Measurements from ENCODE around the gene SOS1.
"Not testable (repeated sequence)": the region's sequence is repeated elsewhere in the genome, so short reads cannot be mapped to it uniquely, and the experiment has no call there.

Gene SOS1

GRCh38 chr2:39138187-39138836, 17.5 kb upstream of the SOS1 start:
- not testable (repeated sequence) for DNase-seq

- no peak for DNase-seq
Observed at GRCh38 chr2:39136799-39137198, 15.9 kb upstream of the SOS1 start.

DNA sequence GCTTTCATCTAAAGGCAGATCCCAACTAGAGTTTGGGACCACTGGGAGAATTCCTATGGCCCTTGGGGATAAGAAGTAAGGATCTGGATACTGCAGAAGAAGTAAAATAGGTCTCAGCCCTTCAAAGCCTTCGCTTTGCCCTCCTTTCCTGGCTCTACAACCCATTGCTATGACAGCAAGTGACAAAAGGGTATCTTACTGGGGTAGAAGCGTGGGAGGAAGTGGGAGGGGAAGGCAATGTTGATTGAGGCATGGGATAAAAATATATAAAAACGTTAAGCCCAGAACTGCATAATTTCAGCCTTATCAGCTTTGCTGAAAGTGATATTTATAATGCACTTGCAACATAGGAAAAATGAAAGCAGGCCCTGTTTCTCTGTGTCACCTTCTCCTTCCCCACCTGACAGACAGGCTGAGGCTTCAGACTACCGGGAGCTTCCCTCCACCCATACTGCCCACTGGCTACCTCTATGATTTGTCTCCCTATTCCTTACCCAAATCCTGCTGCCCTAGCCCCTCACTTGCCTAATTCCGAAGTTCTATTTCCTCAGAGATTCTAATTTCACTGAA, 14.9 kb upstream of the SOS1 start:
- DNase-seq, result no peak

DNA sequence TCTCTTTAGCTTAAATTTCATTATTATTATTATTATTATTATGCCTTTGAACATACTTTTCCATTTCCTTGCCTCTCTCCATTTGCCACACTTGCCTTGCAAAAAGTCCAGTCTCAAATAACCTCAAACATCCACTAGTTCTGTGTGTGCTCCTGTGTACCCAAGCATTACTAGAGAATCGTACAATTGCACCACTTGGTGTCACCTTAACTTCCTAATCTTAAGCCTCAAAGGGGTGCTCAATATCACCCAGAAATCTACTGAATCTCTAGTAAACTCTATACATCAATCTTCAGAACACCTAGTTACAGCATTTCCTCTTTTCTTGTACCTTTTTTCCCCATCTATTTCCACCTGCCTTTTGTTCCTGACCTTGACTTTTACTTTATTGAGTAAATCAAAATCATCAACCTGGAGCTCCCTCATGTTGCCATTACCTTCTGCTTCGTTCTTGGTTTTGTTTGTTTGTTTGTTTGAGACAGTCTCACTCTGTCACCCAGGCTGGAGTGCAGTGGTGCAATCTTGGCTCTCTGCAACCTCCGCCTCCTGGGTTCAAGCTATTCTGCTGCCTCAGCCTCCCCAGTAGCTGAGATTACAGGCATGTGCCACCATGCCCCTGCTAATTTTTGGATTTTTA, 12.5 kb upstream of the SOS1 start:
- DNase-seq, result no peak

GRCh38 chr2:39128919-39129391, 8.1 kb upstream of the SOS1 start:
- peak in 3 of 4 experiments; percentile 2 to 28 (median 11) for DNase-seq

DNA sequence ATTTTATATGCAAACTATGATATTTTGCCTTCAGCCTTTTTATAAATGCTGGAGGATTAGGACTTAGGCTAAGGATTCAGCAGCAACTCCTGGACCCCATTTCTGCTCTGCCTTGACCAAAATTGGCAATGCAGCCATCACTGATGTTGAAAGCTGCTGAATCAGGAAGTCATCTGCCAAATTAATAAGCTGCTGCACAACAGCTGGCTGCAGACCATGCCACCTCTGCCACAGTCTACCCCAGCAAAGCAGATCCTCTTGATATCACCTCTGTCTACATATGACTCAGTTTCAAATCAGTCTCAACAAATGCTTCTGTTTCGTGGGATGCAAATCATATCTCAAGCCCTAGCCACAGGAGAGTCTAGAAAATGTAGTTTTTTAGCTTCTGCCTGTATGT, 7.1 kb upstream of the SOS1 start:
- DNase-seq, result no peak

DNA sequence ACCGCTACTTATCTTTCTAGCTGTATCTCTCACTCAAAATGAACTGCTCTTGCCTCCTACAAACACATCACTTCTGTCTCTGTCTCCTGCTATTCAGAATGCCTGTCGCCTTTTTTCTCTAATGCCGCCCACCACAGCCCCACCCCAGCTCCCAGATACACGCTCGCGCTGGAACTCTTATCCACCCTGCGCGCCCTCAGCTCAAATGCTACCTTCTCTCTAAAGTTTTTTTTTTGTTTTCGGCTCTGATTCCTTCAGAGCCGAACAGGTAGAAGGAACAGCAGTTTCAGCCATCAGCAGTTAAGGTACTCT, 3.9 kb upstream of the SOS1 start:
- DNase-seq, result no peak

- DNase-seq, result peak; percentile 79 to 95 (median 88)
Observed at GRCh38 chr2:39124000-39124745, 3.3 kb upstream of the SOS1 start.

- no peak for DNase-seq
Observed at GRCh38 chr2:39123436-39123999, 2.7 kb upstream of the SOS1 start.

DNA sequence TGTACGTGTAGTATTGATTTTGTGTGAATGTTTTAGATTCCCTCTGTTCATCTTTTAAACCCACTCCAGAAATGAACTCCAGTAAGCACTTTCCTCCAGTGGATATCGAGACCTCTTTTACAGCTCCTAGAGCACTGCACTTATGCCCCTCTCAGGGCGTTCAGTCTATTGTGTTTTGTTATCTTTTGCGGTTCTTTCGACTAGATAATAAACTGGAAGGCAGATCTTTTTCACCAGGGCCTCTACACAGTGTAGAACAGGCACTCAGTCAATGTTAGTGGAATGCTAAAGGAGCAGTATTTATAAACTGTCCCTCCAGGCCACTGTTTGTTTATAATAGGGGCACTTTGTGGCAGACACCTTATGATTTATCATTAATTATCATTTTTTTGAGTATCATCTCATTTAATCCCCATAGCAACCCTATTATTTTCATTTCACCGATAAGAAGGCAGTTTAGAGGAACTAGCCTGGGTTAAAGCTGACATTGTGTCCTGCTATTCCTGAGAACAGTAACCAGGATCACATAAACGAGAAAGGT, 742 bp upstream of the SOS1 start:
- DNase-seq, result no peak

DNA sequence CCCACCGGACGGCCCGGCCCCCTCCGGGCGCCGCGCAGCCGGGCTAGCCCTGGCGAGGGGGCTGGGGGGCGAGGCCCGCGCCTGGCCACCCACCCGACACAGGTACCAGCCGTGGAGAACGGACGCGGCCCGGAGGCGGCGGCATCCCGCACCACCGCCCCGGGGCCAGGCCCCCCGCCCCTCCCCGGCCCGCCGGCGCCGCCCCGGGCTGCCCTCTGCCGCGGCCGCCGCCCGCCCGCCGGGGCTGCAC, 405 bp downstream of the SOS1 start:
- no peak for DNase-seq

- peak; percentile 13 to 61 (median 22) for DNase-seq
Observed at GRCh38 chr2:39119732-39120520, 925 bp downstream of the SOS1 start.

DNA sequence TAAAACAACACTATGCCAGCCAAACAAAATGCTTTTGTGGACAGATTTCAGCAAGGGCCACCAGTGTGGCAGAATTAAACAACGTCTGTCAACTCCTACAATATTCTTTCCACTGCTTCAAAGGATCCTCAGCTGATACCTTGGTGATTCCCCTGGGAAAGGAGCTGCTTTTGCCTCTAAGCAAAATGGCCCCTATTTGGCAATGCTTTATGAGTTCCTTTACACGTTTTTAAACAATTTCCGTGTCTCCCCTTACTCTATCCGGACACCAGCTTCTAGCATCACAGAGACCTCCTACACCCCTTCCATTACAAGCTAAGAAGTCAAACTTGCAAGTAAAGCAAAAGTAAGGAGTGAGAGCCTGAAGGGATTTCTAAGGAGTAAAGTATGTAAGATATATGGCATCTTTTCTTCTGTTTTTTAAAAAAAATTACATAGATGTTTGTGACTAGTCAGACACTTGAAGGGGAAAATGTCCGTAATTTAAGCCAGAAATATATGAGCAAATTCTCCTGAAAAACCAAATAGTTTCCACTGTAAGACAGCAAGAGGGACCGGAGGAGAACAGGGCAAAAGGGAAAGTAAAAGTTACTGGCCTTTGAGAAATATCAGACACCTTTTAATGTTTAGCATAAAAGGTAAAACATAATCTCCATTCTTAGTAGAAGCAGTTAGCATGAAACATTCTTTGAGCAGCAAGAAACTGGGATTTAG, 1.9 kb downstream of the SOS1 start:
- DNase-seq, result no peak

DNA sequence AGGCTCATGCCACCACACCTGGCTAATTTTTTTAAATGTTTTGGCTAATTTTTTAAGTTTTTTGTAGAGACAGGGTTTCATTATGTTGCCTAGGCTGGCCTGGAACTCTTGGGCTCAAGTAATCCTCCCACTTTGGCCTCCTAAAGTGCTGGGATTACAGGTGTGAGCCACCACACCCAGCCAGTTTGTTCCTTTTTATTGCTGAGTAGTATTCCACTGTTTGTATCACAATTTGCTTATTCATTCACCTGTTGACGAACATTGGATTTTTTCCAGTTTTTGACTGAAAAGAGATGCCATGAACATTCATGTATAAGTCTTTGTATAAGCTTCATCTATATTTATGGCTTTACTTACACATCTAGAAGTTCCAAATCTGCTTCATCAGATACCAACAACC, 5.3 kb downstream of the SOS1 start:
- DNase-seq, result no peak

DNA sequence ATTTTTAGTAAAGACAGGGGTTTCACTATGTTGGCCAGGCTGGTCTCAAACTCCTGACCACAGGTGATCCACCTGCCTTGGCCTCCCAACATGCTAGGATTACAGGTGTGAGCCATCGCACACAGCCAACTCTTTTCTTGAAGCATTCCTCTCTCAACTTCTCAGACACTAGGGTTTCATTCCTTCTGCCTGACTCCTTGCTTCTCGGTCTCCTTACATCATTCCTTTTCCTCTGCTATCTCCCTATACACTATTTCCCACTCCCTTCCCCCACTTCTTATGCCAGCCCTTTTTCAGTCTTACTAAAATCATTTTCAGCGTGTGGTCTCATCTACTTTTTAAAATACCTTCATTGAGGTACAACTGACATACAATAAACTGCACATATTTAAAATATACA, 6.1 kb downstream of the SOS1 start:
- no peak for DNase-seq

GRCh38 chr2:39109537-39109936, 11.3 kb downstream of the SOS1 start:
- no peak for DNase-seq

- no peak for DNase-seq
Observed at GRCh38 chr2:39108377-39108776, 12.5 kb downstream of the SOS1 start.

DNA sequence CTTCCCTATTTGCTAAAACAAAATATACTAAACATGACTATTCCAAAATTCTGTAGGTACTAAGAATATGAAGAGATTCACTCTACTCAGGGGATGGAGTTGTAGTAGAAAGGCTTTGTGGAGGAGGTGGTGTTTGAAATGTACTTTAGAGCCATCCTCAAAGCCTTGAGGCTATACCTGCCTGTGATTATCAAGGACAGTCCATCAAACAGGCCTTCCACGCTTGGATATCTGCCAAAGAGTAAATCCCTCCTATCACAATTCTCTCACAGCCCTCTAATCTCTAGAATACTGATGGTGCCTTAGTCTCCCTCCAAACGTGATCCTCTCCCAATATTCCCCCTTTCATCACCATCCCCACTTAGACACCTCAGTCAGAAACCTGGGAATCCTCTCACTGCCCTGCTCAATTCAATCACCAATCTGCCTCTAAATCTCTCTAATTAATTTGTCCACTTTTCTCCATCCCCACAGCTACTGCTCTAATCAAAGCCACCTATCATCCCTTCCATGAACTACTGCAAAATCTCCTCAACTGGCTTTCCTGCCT, 13.1 kb downstream of the SOS1 start:
- DNase-seq, result no peak

- DNase-seq, result no peak
Observed at GRCh38 chr2:39107156-39107555, 13.7 kb downstream of the SOS1 start.

DNA sequence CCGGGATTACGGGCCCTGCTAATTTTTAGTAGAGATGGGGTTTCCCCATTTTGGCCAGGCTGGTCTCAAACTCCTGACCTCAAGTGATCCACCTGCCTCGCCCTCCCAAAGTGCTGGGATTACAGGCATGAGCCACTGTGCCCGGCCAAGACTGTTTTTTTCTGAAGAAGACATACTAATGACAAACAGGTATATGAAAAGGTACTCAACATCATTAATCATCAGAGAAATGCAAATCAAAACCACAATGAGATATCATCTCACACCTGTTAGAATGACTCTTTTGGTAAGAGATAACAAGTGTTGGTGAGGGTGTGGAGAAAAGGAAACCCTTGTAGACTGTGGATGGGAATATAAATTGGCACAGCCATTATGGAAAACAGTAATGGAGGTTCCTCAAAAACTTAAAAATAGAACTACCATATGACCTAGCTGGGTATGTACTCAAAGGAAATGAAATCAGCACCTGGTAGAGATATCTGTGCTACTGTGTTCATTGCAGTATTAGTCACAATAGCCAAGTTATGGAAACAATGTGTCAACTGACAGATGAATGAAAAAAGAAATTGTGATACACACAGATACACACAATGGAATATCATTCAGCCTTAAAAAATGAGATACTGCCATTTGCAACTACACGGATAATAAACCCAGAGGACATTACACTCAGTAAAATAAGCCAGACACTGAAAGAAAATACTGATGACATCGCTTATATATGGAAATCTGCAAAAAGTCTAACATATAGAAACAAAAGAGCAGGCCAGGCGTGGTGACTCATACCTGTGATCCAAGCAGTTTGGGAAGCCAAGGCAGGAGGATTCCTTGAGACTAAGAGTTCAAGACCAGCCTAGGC, 20.8 kb downstream of the SOS1 start:
- no peak for DNase-seq
